ENCODE measurements around the gene CDYL. TPM values are rescaled to one million over a fixed set of nuclear protein-coding genes. Genes with fewer than 3 reads are reported as not detected.
A peak's percentile ranks its signal among the peaks of the same experiment; 100 is the strongest.

The CDYL gene
- polyA plus RNA-seq, 12 donors, result 16.9 to 30.6 (median 21.3) TPM; not detected in 1

GRCh38 chr6:4932228-4932903 lies 156.2 kb downstream of the CDYL start:
- DNase-seq, result no peak

- DNase-seq, result no peak
These were observed 159.3 kb downstream of the CDYL start for GRCh38 chr6:4935486-4935885.

GRCh38 chr6:4935975-4936680 lies 159.9 kb downstream of the CDYL start:
- no peak for DNase-seq

- peak; percentile 25 for DNase-seq
These were observed 160.5 kb downstream of the CDYL start for GRCh38 chr6:4936681-4937041.

GRCh38 chr6:4937414-4937813 lies 161.2 kb downstream of the CDYL start:
- no peak for DNase-seq

GRCh38 chr6:4939241-4939640 lies 163.0 kb downstream of the CDYL start:
- DNase-seq, result no peak

- no peak for DNase-seq
These were observed 164.2 kb downstream of the CDYL start for GRCh38 chr6:4940416-4940815.

GRCh38 chr6:4941782-4942672 lies 165.8 kb downstream of the CDYL start:
- peak; percentile 31 for DNase-seq

GRCh38 chr6:4942673-4943009 lies 166.4 kb downstream of the CDYL start:
- no peak for DNase-seq

GRCh38 chr6:4943716-4944115 lies 167.5 kb downstream of the CDYL start:
- DNase-seq, result no peak

- DNase-seq, result no peak
These were observed 168.1 kb downstream of the CDYL start for GRCh38 chr6:4944325-4944724.

GRCh38 chr6:4946521-4946920 lies 170.3 kb downstream of the CDYL start:
- DNase-seq, result no peak

GRCh38 chr6:4947716-4948115 lies 171.5 kb downstream of the CDYL start:
- DNase-seq, result no peak

- no peak for DNase-seq
These were observed 172.7 kb downstream of the CDYL start for GRCh38 chr6:4948781-4949450.

GRCh38 chr6:4950076-4950475 lies 173.9 kb downstream of the CDYL start:
- DNase-seq, result no peak

- no peak for DNase-seq
These were observed 174.8 kb downstream of the CDYL start for GRCh38 chr6:4950836-4951533.

- DNase-seq, result no peak
These were observed 177.2 kb downstream of the CDYL start for GRCh38 chr6:4953440-4953839.

- DNase-seq, result no peak
These were observed 180.4 kb downstream of the CDYL start for GRCh38 chr6:4956625-4957024.

GRCh38 chr6:4957521-4958231 lies 181.5 kb downstream of the CDYL start:
- no peak for DNase-seq

GRCh38 chr6:4958624-4959023 lies 182.4 kb downstream of the CDYL start:
- no peak for DNase-seq
